Small intestine (tissue), 7 donors: ENCODE measurements around the gene CCDC47. TPM values are rescaled to one million over a fixed set of nuclear protein-coding genes. Genes with fewer than 3 reads are reported as not detected.
"Not testable (repeated sequence)": the region's sequence is repeated elsewhere in the genome, so short reads cannot be mapped to it uniquely, and the experiment has no call there.

Experiments used
- DNase-seq, 2 donors: peaks; one replicate each; pipeline versions ENCODE4 v3.0.0 to v3.0.0-alpha.2; 2013
- FAIRE-seq: peaks from 2 replicates; lab custom pipeline; 2012; peaks lifted over from hg19 to GRCh38; lab: Jason Lieb, UNC
- H3K27ac ChIP-seq, 3 donors: one replicate each; pipeline ENCODE4 v1.5.1; 2013; ENCODE audit warnings: low read length in 2 of 3, mild to moderate bottlenecking in 2 of 3, control low read depth in 1 of 3, inconsistent platforms in 1 of 3, low read depth in 1 of 3, moderate library complexity in 1 of 3
- H3K27me3 ChIP-seq, 3 donors: one replicate each; pipeline ENCODE4 v1.6.1; 2013; ENCODE audit warnings: low read length in 3 of 3, inconsistent platforms in 1 of 3; ENCODE audit not compliant: control insufficient read depth in 3 of 3, insufficient read depth in 3 of 3
- H3K36me3 ChIP-seq, 3 donors: one replicate each; pipeline ENCODE4 v1.6.1; 2013; ENCODE audit warnings: low read length in 3 of 3, inconsistent platforms in 1 of 3, low read depth in 1 of 3, mild to moderate bottlenecking in 1 of 3, moderate library complexity in 1 of 3; ENCODE audit not compliant: control insufficient read depth in 3 of 3, insufficient read depth in 2 of 3
- H3K4me1 ChIP-seq, 3 donors: one replicate each; pipeline ENCODE4 v1.6.1; 2013; ENCODE audit warnings: low read length in 2 of 3, inconsistent platforms in 1 of 3, low read depth in 1 of 3, mild to moderate bottlenecking in 1 of 3, moderate library complexity in 1 of 3; ENCODE audit not compliant: control insufficient read depth in 3 of 3, insufficient read depth in 2 of 3
- H3K4me3 ChIP-seq, 3 donors: one replicate each; pipeline ENCODE4 v1.5.1; 2013; ENCODE audit warnings: low read length in 3 of 3, control low read depth in 1 of 3, inconsistent platforms in 1 of 3, low read depth in 1 of 3, mild to moderate bottlenecking in 1 of 3, moderate library complexity in 1 of 3
- H3K9me3 ChIP-seq, 2 donors: one replicate each; pipeline ENCODE4 v1.6.1; 2013; ENCODE audit warnings: low read depth in 1 of 2, low read length in 1 of 2; ENCODE audit not compliant: control insufficient read depth in 2 of 2, insufficient read depth in 1 of 2
- WGBS, 3 donors: extraction: QIAGEN DNeasy Blood & Tissue Kit; methylation state at CpG; one replicate each; pipeline ENCODE4 v1.1.7; 2013; 5-methylcytosine and 5-hydroxymethylcytosine counted together
- polyA plus RNA-seq, 4 donors: library from polyadenylated mRNA; stranded (reverse) in 3 of 4; unstranded in 1 of 4; fragments of 200-250 nt in 3 of 4; fragments of 120-200 nt in 1 of 4; gene quantifications; one replicate each; pipeline versions ENCODE4 v1.2.1 to v1.2.3, GENCODE V29; 2013
- donor health status: healthy with polysubstance abuse.
- donor health status: control.
- donor health status: control.
- donor health status: Bipolar disorder and iron deficiency.
- donor health status: healthy.

Gene CCDC47
- polyA plus RNA-seq, 4 donors: 19.5 to 113 (median 60.1) TPM

DNA sequence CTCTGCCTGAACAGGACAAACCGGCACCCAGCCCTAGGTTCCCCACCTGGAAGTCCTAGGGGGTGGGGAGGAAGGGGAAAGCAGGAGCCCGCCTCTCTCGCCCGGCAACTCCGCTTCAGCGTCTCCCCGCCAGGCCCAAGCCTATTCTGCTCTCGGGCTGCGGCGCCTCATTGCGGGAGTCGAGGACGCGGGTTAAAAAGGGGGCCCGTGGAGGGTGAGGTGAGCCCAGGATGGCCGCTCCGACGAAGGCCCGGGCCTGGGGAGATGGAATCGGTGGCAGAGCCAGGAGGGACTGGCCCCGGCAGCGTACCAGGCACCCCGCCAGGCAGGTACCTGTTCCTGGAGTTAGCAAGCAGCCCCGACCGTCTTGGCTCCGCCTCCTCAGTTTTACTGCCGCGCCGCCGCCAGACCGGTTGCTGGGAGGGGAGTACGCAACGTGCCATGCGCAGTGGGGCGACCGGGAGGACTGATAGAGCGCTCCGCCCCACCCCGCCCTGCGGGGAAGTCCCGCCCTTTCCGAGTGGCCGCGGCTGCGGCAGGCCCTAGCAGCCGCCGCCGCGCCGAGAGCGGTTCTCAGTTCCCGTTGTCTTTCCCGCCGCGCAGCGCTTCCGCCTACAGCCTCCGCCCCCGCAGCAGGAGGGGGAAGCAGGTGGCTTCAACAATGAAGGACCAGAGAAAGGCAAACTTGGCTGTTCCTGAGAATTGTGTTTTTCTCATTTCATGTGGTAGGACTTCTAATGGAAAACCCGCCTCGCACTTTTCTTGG lies 31.8 kb downstream of the CCDC47 start, which contains the start of gene STRADA:
STRADA (minus strand) TSS at position 392 of the 766 bp plus-strand sequence. CDS start 13,430 bp downstream, outside the sequence.
- no peaks in the 10 kb centered on the region for H3K9me3 ChIP-seq
- no peak for FAIRE-seq
- H3K36me3 ChIP-seq: peaks cover 4 to 6% (median 6%) of the 10 kb centered on the region in 3 donors
- DNase-seq: peak; percentile 99 to 100
- WGBS, 3 donors: 0% methylated on average over 50 to 61 of the region's 61 CpGs
- no peaks in the 10 kb centered on the region for H3K27me3 ChIP-seq
- peak within 1 kb of the TSS; percentile 73 to 100 (median 95) for H3K4me3 ChIP-seq
- peaks cover 0 to 9% (median 3%) of the 10 kb centered on the region in 3 donors for H3K4me1 ChIP-seq
- peak within 1 kb of the TSS; percentile 95 to 99 (median 96) for H3K27ac ChIP-seq

DNA sequence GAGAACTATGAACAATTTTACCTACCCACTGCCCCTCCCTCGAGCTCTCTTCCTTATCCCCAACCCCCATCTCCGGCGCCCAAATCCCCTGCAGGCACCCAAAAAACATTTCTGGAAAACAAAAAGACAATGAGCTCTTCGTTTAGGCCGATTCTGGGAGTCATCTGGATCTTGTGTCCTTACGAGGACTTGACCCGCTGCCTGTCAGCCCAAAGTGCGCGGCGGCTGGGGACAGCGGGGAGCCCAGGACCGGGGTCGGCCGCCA lies 32.3 kb downstream of the CCDC47 start:
- peaks cover 0 to 9% (median 3%) of the 10 kb centered on the region in 3 donors for H3K4me1 ChIP-seq
- peaks cover 4 to 6% (median 6%) of the 10 kb centered on the region in 3 donors for H3K36me3 ChIP-seq
- peak overlapping the region; percentile 95 to 99 (median 96) for H3K27ac ChIP-seq
- WGBS, 3 donors: 0 to 1% (median 1%) methylated on average over 14 of the region's 14 CpGs
- FAIRE-seq (no peak), DNase-seq (peak in 1 of 2 donors; percentile 54)
- H3K4me3 ChIP-seq: peak overlapping the region; percentile 73 to 100 (median 95)
- H3K9me3 ChIP-seq: no peaks in the 10 kb centered on the region
- no peaks in the 10 kb centered on the region for H3K27me3 ChIP-seq

DNA sequence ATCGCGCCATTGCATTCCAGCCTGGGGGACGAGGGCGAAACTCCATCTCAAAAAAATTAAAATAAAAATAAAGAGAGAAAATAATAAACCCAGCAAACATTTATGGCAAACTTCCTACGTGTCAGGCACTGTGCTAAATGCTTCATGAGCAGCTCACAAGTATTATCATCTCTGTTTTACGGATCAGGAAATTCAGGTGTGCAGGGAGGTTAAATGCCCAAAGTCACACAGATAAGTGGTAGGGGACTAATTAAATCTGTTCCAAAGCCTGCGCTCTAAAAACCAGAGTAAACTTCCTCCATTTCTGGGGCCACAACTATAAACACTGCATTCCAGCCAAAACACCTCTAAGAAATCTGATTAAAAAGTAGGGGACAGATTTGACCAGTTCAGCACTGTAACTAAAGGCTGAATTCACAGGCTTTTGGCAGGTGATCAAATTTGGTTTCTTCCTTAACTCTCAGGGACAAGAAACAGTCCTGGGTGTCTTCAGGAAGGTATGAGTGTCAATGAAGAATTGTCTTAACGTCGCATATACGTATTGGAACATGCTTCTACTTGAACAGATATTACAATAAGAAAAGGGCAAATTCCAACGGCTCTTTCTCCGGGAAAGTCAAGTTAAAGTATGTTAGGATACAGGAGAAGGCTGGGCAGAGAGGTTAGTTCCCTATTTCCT lies 32.8 kb downstream of the CCDC47 start:
- peak overlapping the region; percentile 73 to 100 (median 95) for H3K4me3 ChIP-seq
- H3K9me3 ChIP-seq: no peaks in the 10 kb centered on the region
- H3K27ac ChIP-seq: peak overlapping the region; percentile 95 to 99 (median 96)
- H3K36me3 ChIP-seq: peaks cover under 1 to 6% (median 1%) of the 10 kb centered on the region in 3 donors
- no peak for FAIRE-seq
- 13 to 26% (median 15%) methylated on average over 12 of the region's 12 CpGs for WGBS, 3 donors
- H3K27me3 ChIP-seq: no peaks in the 10 kb centered on the region
- peak in 1 of 2 donors; percentile 56 for DNase-seq
- H3K4me1 ChIP-seq: peaks cover 0 to 9% (median 3%) of the 10 kb centered on the region in 3 donors

DNA sequence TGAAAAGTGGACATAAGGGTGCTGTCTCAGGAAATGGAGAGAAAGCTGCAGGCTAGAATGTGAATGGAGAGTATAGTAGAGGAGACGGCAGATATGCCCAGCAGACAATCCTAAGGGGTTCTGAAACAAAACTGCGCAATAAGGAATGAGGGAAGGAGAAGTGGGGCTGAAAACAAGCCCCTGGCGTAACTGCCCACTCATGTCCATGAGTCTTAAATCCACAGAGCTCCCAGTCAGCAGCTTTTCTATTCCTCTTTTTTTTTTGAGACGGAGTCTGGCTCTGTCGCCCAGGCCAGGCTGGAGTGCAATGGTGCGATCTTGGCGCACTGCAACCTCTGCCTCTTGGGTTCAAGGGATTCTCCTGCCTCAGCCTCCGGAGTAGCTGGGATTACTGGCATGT lies 37.7 kb downstream of the CCDC47 start:
- H3K4me1 ChIP-seq: peaks cover 0 to 9% (median 3%) of the 10 kb centered on the region in 3 donors
- peaks cover 0 to 8% (median 0%) of the 10 kb centered on the region in 3 donors for H3K36me3 ChIP-seq
- FAIRE-seq (no peak), DNase-seq (no peak)
- no peaks in the 10 kb centered on the region for H3K27me3 ChIP-seq
- H3K9me3 ChIP-seq: no peaks in the 10 kb centered on the region
- 94 to 99% (median 97%) methylated on average over 5 to 8 of the region's 8 CpGs for WGBS, 3 donors
- no peak overlapping the region for H3K27ac ChIP-seq
- H3K4me3 ChIP-seq: no peak overlapping the region

DNA sequence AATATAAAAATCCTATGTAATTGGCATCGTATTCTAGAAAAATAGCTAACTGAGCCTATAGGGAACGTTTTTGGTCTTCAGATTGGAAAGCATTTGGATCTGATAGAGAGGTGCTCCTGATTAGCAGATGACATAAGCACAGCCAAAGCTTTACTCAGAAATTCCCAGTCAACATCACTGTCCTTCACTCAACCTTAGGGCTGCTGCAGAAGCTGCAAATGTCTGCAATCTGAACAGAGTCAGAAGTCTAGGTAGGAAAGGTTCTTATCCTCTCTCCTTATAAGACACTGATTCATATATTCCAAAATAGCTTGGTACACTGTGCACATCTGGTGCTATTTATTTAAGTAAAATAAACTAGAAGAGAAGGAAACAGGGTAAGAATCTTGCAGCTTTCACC lies 51.0 kb downstream of the CCDC47 start:
- 81 to 87% (median 82%) methylated on average over 2 of the region's 2 CpGs for WGBS, 3 donors
- Histone ChIP-seq H3K4me3 (no peak overlapping the region), H3K4me1 (no peaks in the 10 kb centered on the region), H3K27me3 (no peaks in the 10 kb centered on the region), H3K36me3 (peaks cover 0 to 12% (median 1%) of the 10 kb centered on the region in 3 donors), H3K27ac (no peak overlapping the region), H3K9me3 (no peaks in the 10 kb centered on the region)
- FAIRE-seq (no peak), DNase-seq (no peak)

DNA sequence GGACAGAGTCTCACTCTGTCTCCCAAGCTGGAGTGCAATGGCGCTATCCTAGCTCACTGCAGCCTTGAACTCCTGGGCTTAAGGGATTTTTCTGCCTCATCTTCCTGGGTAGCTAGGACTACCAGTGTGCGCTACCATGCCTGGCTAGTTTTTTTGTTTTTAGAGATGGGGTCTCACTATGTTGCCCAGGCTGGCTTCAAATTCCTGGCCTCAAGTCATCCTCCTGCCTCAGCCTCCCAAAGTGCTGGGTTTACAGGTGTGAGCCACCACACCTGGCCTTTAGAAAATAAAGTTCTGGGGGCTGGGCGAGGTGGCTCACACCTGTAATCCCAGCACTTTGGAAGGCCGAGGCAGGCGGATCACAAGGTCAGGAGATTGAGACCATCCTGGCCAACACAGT lies 53.2 kb downstream of the CCDC47 start:
- H3K27ac ChIP-seq, H3K27me3 ChIP-seq, H3K4me1 ChIP-seq, H3K9me3 ChIP-seq, DNase-seq, FAIRE-seq, H3K36me3 ChIP-seq, H3K4me3 ChIP-seq: not testable (repeated sequence)
- 95 to 98% (median 97%) methylated on average over 5 of the region's 5 CpGs for WGBS, 3 donors

DNA sequence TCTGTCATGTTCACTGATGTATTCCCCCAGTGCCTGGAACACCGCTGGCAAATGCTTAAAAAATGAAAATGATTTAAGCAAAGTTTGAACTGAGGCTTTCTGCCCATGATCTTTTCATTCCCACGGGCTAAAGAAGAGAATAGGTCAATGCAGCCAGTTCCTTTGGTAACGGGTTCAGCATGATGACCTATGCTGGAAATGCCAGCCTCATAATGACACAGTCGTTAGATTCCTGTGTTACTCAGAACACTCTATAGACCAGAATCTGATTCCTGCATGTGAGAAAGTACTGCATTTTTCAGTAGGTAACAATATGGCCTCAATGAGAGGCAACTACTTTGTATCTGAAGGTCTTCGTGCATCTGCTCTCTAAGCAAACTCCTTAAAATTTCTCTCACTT lies 54.4 kb downstream of the CCDC47 start:
- FAIRE-seq (no peak), DNase-seq (no peak)
- no peaks in the 10 kb centered on the region for H3K27me3 ChIP-seq
- H3K4me3 ChIP-seq: no peak overlapping the region
- no peaks in the 10 kb centered on the region for H3K4me1 ChIP-seq
- peaks cover 0 to 6% (median 0%) of the 10 kb centered on the region in 3 donors for H3K36me3 ChIP-seq
- H3K27ac ChIP-seq: no peak overlapping the region
- no peaks in the 10 kb centered on the region for H3K9me3 ChIP-seq
- WGBS, 3 donors: 82 to 85% (median 83%) methylated on average over 5 of the region's 5 CpGs

DNA sequence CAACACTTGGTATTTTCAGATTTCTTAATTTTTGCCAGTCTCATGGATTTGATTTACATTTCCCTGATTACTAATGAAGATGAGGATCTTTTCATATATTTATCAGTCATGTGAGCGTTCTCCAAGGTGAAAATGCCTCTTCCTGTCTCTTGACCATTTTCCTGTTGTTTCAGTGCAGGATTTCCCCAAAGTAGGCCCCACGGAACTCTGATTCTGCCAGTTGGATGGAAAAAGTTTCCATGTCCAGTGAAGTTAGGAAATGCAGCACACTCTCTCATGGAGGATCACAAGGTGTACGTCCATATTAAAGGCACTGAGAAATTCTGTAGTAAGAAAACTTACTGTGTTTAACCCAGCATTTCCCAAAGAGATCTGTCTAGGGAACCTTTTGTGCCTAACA lies 57.0 kb downstream of the CCDC47 start:
- H3K36me3 ChIP-seq: peaks cover 0 to 26% (median 2%) of the 10 kb centered on the region in 3 donors
- H3K4me3 ChIP-seq: no peak overlapping the region
- H3K9me3 ChIP-seq: no peaks in the 10 kb centered on the region
- FAIRE-seq (no peak), DNase-seq (no peak)
- no peaks in the 10 kb centered on the region for H3K27me3 ChIP-seq
- WGBS, 3 donors: 90 to 93% (median 90%) methylated on average over 3 of the region's 3 CpGs
- no peak overlapping the region for H3K27ac ChIP-seq
- no peaks in the 10 kb centered on the region for H3K4me1 ChIP-seq
